Lung microvascular endothelial cell (primary cell): ENCODE results near the gene SNAP29. TPM values are rescaled to one million over a fixed set of nuclear protein-coding genes. Genes with fewer than 3 reads are reported as not detected.
"Not testable (repeated sequence)": the region's sequence is repeated elsewhere in the genome, so short reads cannot be mapped to it uniquely, and the experiment has no call there.

Source experiments
- DNase-seq, 2 donors: peaks; one replicate each; pipeline versions ENCODE4 v3.0.0 to v3.0.0-alpha.2; 2010; ENCODE audit warnings: low read depth in 2 of 2
- total RNA-seq: library from RNA; depleted of rRNA; stranded (reverse); fragments of >200 nt; gene quantifications from 2 replicates; pipeline ENCODE4 v1.2.1, GENCODE V29; 2014

SNAP29 gene
- total RNA-seq, 1 donor from 2014 or later: 6.9 TPM

DNA sequence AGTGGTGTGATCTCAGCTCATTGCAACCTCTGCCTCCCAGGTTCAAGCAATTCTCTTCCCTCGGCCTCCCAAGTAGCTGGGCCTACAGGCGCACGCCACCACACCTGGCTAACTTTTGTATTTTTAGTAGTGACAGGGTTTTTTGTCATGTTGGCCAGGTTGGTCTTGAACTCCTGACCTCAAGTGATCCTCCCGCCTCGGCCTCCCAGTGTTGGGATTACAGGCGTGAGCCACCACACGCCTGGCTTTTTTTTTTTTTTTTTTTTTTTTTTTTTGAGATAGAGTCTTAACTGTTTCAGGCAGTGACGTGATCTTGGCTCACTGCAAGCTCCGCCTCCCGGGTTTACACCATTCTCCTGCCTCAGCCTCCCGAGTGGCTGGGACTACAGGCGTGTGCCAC is 71.6 kb downstream of the SNAP29 start:
- not testable (repeated sequence) for DNase-seq

DNA sequence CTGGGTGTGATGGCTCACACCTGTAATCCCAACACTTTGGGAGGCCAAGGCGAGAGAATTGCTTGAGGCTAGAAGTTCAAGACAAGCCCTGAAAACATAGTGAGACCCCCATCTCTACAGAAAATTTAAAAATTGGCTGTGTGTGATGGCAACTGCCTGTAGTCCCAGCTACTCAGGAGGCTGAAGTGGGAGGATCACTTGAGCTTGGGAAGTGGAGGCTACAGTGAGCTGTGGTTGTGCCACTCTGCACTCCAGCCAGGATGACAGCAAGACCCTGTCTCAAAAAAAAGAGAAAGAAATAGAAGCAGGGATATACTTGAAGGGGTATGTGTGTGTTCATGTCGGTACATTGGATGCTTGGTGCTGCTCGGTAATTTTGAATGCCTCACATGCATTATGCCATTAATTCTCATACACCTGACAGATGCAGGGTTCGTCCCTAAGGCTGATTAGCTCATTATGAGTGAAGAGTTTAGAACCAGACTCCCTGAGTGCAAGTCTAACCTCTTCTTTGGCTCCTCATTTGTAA is 72.4 kb downstream of the SNAP29 start:
- DNase-seq: no peak

DNA sequence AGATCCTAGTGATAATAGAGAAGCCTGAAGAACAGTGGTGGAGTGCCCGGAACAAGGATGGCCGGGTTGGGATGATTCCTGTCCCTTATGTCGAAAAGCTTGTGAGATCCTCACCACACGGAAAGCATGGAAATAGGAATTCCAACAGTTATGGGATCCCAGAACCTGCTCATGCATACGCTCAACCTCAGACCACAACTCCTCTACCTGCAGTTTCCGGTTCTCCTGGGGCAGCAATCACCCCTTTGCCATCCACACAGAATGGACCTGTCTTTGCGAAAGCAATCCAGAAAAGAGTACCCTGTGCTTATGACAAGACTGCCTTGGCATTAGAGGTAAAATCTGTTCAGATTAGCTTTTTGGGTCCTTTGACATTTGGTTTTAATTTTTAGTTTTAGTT is 75.1 kb downstream of the SNAP29 start:
- no peak for DNase-seq

DNA sequence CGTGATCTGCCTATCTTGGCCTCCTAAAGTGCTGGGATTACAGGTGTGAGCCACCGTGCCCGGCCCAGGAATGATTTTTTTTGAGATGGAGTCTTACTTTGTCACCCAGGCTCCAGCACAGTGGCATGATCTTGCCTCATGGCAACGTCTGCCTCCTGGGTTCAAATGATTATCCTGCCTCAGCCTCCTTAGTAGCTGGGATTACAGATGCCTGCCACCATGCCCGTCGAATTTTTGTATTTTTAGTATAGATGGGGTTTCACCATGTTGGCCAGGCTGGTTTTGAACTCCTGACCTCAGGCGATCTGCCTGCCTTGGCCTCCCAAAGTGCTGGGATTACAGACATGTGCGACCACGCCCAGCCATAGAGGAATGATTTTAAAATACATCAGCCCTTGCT is 76.2 kb downstream of the SNAP29 start:
- DNase-seq: not testable (repeated sequence)

DNA sequence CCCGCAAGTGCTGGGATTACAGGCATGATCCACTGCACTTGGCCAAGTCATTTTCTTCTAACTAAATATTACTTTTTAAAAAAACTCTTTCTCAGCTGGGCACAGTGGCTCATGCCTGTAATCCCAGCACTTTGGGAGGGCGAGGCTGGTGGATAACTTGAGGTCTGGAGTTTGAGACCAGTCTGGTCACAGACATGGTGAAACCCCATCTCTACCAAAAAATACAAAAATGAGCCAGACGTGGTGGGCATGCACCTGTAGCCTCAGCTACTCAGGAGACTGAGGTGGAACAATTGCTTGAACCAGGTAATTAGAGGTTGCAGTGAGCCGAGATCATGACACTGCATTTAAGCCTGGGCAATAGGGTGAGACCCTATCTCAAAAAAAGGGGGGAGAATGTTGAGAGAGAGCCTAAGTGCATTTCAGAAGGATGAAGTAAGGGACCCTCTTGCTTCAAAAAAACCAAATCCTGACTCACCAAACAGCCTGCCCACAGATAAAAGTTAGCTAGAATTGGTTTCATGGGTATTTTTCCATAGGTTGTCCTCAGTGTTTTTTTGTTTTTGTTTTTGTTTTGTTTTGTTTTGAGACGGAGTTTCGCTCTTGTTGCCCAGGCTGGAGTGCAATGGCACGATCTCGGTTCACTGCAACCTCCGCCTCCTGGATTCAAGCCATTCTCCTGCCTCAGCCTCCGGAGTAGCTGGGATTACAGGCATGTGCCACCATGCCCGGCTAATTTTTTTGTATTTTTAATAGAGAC is 77.2 kb downstream of the SNAP29 start:
- DNase-seq: not testable (repeated sequence)

DNA sequence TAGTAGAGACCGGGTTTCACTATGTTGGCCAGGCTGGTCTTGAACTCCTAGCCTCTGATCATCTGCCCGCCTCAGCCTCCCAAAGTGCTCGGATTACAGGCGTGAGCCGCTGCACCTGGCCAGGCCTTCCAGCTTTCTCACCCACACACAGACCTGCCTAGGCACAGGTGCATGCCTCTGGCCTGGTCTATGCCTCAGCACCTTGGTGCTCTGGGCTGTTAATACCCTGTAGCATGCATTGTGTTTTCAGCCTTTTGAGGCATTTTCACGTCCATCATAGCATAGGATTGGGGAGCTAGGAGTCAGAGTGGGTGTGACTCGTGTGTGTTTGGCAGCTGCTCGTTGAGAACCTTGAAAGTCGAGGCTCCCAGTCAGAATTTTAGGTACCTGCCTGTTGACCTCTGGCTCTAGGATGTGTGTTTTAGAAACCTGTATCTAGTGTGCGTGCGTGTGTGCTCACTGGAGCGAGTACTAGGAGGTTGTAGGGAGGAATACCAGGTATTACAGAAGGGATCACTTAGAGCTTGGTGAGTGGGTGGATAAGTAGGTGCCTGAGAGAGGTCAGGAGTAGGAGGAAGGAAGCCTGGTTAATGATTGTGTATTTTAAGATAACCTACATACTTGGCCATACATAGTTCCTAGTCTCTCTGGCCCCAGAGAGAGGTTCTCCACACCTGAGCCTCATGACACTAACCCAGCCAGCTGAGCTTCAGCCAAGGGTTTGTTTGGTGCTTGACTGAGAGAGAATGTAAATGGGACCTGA is 78.4 kb downstream of the SNAP29 start:
- DNase-seq: no peak

DNA sequence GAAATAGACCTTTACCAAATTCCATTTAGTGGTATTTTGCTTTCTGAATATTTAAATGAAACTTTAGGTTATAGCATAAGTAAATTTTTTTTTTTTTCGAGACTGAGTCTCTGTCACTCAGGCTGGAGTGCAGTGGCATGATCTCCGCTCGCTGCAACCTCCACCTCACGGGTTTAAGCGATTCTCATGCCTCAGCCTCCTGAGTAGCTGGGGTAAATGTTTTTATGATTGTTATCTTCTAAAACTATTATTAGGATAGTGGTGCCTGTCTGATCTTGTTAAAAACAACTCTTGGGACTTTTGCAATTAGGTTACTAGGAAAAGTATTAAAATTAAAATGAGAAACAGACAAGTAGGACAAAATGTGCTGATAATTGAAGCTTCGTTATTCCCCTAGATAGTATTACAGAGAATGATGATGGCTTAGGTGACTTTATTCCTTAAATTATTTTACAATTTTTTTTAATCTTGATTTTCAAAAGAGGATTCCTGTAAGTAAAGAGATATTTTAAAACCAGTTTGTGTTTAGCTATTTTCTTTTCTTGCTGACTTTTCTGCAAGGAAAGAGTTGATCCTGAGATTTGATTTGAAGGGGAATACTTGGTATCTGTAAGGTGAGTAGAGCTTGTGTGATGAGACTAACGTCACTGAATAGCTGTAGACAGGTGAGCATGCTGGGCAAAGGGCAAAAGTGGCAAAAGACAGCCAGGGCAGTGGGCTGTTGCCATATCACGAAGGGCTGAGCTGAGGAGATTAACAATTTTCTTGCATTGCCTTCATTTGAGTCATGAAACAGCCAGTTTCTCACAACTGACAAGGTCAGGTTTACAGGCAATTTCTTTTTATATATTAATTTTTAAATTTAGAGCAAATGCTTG is 79.2 kb downstream of the SNAP29 start:
- no peak for DNase-seq

DNA sequence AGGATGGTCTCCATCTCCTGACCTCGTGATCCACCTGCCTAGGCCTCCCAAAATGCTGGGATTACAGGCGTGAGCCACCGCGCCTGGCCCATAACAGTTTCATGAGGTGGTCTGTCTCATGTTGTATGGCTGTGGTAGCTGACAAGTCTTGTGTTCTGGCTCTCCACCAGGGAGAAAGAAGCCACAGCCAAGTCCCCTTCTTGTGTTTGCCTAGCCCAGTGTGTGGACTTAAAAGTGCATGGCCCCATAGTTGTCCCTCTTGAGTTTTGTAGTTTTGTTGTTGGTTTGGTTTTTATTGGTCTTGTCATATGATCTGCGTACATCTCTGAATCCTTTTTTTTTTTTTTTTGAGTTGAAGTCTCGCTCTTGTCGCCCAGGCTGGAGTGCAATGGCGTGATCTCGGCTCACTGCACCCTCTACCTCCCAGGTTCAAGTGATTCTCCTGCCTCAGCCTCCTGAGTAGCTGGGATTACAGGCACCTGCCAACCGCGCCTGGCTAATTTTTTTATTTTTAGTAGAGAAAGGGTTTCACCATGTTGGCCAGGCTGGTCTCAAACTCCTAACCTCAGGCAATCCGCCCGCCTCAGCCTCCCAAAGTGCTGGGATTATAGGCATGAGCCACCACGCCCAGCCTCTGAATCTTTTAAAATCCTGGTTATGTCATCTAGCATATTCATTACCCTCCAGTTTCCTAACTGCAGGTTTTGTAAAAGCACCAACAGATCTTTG is 80.8 kb downstream of the SNAP29 start:
- DNase-seq: not testable (repeated sequence)

DNA sequence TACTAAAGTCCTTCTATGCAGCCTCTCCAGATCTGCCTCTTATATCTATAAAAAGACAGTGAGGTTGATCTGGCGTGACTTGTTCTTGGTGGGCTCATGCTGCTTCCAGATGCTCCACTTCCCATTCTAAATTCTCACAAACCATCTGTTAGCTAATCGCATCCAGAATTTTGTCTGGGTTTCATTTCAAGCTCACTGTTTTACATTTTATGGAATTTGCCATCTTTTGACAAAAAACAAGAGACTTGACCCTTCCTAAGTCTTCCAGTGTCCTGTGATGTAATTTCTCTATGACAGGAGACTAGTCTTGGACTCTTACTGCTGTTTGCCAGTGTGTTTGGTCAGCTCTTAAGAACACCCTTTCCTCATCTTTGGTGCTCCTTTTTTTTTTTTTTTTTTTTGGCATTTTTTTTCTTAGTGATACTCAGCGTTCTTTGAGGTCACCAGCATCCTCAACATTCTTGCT is 81.4 kb downstream of the SNAP29 start:
- no peak for DNase-seq

Other genes with a start within 250 kb of the SNAP29 start
- under 0.01 TPM in 2 replicates for gene SERPIND1, start 84.9 kb upstream of the SNAP29 start, total RNA-seq
- gene PI4KA, start 196 bp upstream of the SNAP29 start, total RNA-seq: 17.2 and 22.2 TPM in 2 replicates
- 24.0 and 34.3 TPM in 2 replicates for gene CRKL, start 58.4 kb downstream of the SNAP29 start, total RNA-seq
- not detected in 2 replicates for gene AIFM3, start 108.2 kb downstream of the SNAP29 start, total RNA-seq
- gene LZTR1, start 123.3 kb downstream of the SNAP29 start, total RNA-seq: 34.4 and 52.6 TPM in 2 replicates
- gene THAP7, start 143.1 kb downstream of the SNAP29 start, total RNA-seq: 9.2 and 14.9 TPM in 2 replicates
- gene P2RX6, start 156.2 kb downstream of the SNAP29 start, total RNA-seq: not detected in 2 replicates
- not detected in 2 replicates for gene SLC7A4, start 173.6 kb downstream of the SNAP29 start, total RNA-seq
- not detected in 2 replicates for gene LRRC74B, start 186.9 kb downstream of the SNAP29 start, total RNA-seq